ENCODE data around the gene ANKRD11.
"Not testable (repeated sequence)": the region's sequence is repeated elsewhere in the genome, so short reads cannot be mapped to it uniquely, and the experiment has no call there.

The ANKRD11 gene

GRCh38 chr16:89280546-89281188, 209.7 kb downstream of the ANKRD11 start:
- DNase-seq (ENCODE audit: low spot score), result no peak

GRCh38 chr16:89279666-89280481, 210.5 kb downstream of the ANKRD11 start:
- no peak for DNase-seq (ENCODE audit: low spot score)

DNA sequence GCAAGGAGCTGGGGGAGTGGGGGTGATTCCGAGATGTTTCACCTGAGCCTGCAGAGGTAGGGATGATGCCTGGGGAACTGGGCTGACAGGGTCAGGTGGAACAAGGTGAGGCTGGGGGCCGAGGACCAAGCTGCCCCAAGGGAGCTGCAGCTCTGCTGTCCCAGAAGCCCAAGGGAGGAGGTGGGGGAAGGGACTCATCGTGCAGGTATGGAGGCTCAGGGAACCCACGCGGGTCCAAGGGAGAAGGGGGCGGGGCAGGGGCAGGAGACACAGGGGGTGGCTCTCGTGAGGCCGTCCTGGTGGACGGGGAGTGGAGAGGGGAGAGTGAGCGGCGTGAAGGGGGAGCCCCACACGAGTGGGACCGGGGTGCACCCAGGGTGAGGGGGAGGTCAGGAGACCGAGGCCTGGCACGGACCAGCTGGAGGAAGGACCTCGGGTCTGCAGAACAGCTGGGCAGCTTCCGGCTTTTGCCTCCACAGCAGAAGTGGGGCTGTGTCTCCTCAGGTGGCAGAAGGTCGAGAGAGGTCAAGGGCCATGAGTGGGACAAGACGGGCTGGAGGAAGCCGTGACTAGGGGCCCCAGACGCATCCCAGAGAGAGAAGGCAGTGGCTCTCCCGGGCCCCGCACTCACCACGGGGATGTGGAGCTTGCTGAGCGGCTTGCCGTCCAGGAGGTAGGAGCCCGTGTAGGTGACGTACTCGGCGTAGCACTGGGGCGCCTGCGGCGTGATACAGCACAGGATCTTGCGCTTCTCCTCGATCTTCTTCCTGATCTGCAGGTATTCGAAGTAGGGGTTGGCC, 211.7 kb downstream of the ANKRD11 start:
- DNase-seq (ENCODE audit: low spot score), result no peak

DNA sequence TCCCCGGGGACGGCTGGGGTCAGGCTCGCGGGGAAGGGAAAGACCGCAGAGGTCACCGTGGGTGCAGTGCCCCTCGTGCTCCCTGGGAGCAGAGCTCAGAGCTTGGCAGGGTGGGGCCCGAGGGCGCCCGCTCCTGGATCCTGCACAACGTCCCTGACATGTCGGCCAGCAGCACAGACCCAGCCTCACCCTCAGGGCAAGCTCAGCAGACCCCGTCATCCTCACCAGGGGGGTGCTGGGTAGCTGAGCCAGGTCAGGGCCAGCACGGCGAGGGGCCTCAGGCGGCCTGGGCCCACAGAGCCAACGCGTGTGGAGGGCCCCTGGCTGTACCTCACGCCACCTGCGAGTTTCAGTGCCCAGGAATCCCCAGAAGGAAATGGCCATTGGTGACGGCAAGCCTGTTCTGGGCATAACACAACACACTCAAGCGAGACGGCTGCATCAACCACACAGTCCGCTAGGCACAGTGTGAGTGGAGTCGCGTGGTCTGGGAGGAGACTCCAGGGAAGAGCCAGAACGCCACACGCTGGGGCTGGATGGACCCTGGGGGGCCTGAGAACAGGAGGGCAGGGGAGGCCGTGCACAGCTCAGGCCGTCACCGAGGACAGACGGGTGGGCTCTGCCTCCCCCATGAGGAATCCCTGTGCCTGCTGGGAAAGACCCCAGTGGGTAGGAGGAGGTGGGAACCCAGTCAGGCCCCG, 212.6 kb downstream of the ANKRD11 start:
- no peak for DNase-seq (ENCODE audit: low spot score)

GRCh38 chr16:89277049-89277448, 213.3 kb downstream of the ANKRD11 start:
- no peak for DNase-seq (ENCODE audit: low spot score)

- no peak for DNase-seq (ENCODE audit: low spot score)
Measured at GRCh38 chr16:89275837-89276720, 214.3 kb downstream of the ANKRD11 start.

- DNase-seq (ENCODE audit: low spot score), result no peak
Measured at GRCh38 chr16:89275284-89275584, 215.1 kb downstream of the ANKRD11 start.

DNA sequence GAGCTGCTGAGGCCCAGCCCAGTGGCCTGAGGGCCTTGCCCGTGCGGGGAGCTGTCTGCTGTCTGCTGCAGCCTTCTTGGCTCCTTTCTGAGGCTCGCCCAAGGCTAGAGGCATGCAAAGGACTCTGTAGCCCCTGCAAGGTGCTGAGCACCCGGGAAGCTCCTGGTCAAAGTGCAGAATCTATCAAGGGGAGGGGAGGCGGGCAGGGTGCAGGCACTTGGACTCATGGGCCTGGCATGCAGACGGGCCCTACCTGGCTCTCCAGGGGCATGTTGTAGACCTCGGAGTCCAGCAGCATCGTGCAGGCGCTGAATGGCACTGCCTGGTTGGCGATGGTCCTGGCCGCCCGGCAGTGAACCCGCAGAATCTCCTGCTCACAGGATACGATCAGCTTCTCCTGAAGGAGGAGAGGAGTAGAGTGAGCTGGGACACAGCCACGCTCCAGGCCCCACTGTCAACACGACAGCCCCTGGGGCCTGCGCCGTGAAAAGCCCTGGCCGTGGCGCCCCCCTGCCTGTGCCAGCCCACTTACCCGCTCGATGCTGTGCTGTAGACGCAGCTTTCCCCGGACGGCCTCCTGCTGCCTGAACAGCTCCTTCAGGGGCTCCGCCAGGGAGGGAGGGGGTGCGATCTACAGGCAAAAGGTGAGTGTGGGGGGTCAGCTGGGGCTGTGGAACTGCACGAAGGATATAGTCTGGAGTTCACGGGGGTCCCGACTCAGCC, 215.6 kb downstream of the ANKRD11 start:
- DNase-seq (ENCODE audit: low spot score), result no peak

DNA sequence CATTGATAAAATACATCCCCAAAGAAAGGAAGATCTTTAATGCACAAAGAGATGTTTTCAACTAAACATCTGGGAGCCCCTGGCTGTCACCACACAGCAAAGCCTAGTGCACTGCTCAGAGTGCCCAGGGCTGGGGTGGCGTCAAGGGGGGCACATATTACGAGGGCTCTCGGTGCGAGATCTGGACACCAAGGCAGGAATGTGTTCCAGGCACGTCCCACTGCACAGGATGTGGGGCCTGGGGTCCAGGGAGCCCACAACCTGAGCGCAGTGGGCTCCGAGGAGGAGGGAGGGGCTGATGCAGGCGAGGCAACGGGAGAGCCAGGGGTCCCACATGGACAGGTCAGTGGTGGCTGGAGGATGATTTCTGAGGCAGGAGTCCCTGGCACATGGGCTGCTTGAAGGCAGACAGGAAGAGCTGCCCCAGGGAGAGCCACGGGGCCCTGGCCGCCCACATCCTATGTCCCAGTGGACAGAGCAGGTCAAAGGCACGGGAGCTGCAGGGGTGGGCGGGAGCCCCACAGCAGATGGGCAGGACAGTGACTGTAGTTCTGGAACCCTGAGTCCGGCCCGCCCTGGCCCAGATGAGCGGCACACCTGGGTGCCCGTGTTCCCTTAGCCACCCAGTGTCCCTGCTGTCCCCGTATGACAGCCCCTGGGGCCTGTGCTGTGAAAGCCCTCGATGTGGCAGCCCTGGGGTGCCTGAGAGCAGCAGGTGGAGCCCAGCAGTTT, 216.5 kb downstream of the ANKRD11 start:
- no peak for DNase-seq (ENCODE audit: low spot score)

GRCh38 chr16:89272631-89273030, 217.7 kb downstream of the ANKRD11 start:
- DNase-seq (ENCODE audit: low spot score), result no peak

DNA sequence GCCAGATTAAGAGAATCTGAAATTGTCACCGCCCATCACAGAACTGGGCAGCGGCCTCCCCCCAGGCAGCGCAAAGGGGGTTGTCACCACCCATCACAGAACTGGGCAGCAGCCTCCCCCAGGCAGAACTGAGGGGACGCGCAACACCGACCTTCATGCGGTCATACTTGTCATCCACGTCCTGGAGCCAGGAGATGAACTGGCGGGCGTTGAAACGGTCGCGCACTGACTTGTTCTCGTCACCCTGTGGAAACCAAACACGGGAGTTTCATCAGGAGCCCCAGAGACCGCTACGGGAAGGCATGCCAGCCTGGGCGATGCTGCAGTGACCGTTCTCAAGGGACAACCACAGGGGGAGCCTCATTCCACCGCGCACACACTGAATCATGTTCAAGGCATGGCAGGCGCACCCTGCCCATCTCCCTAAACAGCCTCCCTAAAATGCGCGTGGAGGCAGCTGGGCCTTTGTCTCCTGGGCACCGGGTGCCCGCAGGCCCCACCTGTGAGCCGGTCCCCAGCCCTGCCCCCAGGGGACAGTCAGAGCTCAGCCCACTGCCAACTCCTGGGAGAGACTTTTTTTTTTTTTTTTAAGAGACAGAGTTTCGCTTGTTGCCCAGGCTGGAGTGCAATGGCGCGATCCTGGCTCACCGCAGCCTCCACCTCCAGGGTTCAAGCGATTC, 219.6 kb downstream of the ANKRD11 start:
- DNase-seq (ENCODE audit: low spot score), result no peak

- no peak for DNase-seq (ENCODE audit: low spot score)
Measured at GRCh38 chr16:89269805-89270665, 220.3 kb downstream of the ANKRD11 start.

GRCh38 chr16:89268987-89269735, 221.2 kb downstream of the ANKRD11 start:
- DNase-seq (ENCODE audit: low spot score), result peak; percentile 50

GRCh38 chr16:89268585-89268984, 221.8 kb downstream of the ANKRD11 start:
- no peak for DNase-seq (ENCODE audit: low spot score)

DNA sequence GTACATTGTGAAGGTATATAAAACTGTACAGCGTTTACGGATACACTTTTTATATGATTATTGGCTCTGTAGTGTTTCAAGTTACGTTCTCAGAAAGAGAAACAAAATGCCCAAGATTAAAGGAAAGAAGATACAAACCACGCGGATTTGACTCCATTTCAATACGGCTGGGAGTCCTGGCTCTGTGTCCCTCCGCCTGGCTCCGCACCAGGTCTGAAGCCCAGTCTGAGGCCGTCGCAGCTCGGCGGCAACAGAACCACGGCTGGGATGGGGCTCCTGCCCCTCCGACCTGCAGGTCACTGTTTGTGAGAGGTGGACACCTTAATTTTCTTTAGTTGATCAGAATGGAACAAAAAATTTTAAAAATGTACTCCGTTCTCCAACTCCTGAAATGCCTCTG, 222.6 kb downstream of the ANKRD11 start:
- not testable (repeated sequence) for DNase-seq (ENCODE audit: low spot score)

DNA sequence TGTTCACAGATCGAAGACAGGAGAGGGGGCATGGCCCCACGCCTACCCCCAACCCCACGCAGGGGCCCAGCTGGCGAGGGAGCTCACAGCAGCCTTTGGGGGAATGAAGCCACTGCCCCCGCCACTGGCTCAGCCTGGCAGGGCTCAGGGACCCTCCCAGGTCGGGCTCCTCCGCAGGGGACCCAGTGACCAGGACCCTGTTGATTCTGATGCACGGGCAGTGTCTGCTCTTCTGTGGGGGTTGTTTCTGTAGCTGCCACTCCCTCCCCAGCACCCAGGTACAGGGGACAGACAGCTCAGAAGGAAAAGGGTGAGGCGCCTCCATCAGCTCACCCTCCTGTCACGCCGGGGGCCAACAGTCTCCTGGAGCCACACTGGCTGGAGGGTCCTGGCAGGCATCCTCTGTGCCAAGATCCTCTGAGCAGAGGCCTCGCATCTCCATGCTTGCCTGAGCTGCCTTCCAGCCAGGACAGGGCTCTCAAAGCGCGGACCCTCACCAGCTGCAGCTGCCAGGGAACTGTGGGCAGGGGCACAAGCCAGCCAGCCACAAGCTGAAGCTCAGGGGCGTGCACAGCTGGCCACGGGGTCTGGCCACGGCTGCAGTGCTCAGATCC, 223.7 kb downstream of the ANKRD11 start:
- DNase-seq (ENCODE audit: low spot score), result no peak

DNA sequence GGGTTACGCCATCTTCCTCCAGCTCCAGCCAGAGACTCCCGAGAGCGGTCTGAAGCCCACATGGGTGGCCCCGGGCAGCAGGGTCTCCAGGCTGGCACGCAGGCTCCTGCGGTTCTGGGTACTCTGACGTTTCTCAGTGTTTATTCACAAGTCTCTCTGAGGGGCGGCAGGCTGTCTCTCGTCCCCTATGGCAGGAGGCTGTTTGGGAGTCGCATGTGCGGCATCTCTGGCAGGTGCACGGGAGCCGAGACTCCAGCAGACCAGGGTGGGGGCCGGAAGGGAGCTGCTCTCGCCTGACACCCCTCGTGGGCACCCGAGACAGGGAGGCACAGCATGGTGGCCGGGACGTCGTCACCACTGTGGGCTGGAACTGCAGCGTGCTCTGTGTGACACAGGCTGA, 224.7 kb downstream of the ANKRD11 start:
- DNase-seq (ENCODE audit: low spot score), result no peak
